Hepatocyte (in vitro differentiated cells): ENCODE results near the gene GLCE. TPM values are rescaled to one million over a fixed set of nuclear protein-coding genes. Genes with fewer than 3 reads are reported as not detected.

Experiments
- DNase-seq: peaks from one replicate; pipeline ENCODE4 v3.0.0-alpha.2; 2016; ENCODE audit warnings: low spot score
- H2AFZ ChIP-seq: fragments of 200-600 bp; sonication (generic); 2 replicates; pipeline ENCODE4 v1.6.0; 2016; ENCODE audit warnings: antibody characterized with exemption, mild to moderate bottlenecking
- H3K27ac ChIP-seq: fragments of 200-600 bp; sonication (generic); 2 replicates; pipeline ENCODE4 v1.5.1; 2016; ENCODE audit warnings: mild to moderate bottlenecking
- H3K27me3 ChIP-seq: fragments of 200-600 bp; sonication (generic); 2 replicates; pipeline ENCODE4 v1.6.1; 2016
- H3K36me3 ChIP-seq: fragments of 200-600 bp; sonication (generic); replicated peaks from 2 replicates; pipeline ENCODE4 v1.5.1; 2016; ENCODE audit warnings: low read depth; ENCODE audit not compliant: insufficient read depth
- H3K4me1 ChIP-seq: fragments of 200-600 bp; sonication (generic); 2 replicates; pipeline ENCODE4 v1.5.1; 2016; ENCODE audit warnings: mild to moderate bottlenecking, moderate library complexity; ENCODE audit not compliant: insufficient read depth
- H3K4me2 ChIP-seq: fragments of 200-600 bp; sonication (generic); 2 replicates; pipeline ENCODE4 v1.6.0; 2016
- H3K4me3 ChIP-seq: fragments of 200-600 bp; sonication (generic); 2 replicates; pipeline ENCODE4 v1.5.1; 2016; ENCODE audit warnings: mild to moderate bottlenecking
- H3K79me2 ChIP-seq: fragments of 200-600 bp; sonication (generic); 2 replicates; pipeline ENCODE4 v1.6.0; 2017; ENCODE audit warnings: mild to moderate bottlenecking
- H3K9me2 ChIP-seq: fragments of 200-600 bp; sonication (generic); replicated peaks from 2 replicates; pipeline ENCODE4 v1.6.0; 2017; ENCODE audit warnings: mild to moderate bottlenecking; ENCODE audit not compliant: insufficient read depth
- H3K9me3 ChIP-seq: fragments of 200-600 bp; sonication (generic); 2 replicates; pipeline ENCODE4 v1.5.1; 2016; ENCODE audit warnings: low read depth, mild to moderate bottlenecking
- H4K20me1 ChIP-seq: fragments of 200-600 bp; sonication (generic); 2 replicates; pipeline ENCODE4 v1.6.0; 2016; ENCODE audit warnings: mild to moderate bottlenecking; ENCODE audit not compliant: insufficient read depth, poor library complexity, severe bottlenecking
- EZH2 ChIP-seq: fragments of 200-600 bp; sonication (generic); IDR thresholded peaks from 2 replicates; pipeline ENCODE4 v1.6.1; 2016; ENCODE audit warnings: antibody characterized with exemption, mild to moderate bottlenecking, borderline replicate concordance
- EZH2phosphoT487 ChIP-seq: fragments of 200-600 bp; sonication (generic); IDR thresholded peaks from one replicate; pipeline ENCODE4 v1.6.1; 2018; ENCODE audit warnings: antibody characterized with exemption, mild to moderate bottlenecking, low read depth, moderate library complexity; ENCODE audit not compliant: unreplicated experiment, severe bottlenecking
- WGBS: methylation state at CpG from one replicate; pipeline ENCODE4 v1.1.6; 2016; ENCODE audit warnings: low lambda C conversion rate; ENCODE audit errors: missing lambda C conversion rate; 5-methylcytosine and 5-hydroxymethylcytosine counted together
- polyA plus RNA-seq: library from polyadenylated mRNA; unstranded; fragments of >200 nt; fragmentation: Nextera tagmentation; extraction: Ambion mirVana; gene quantifications from 2 replicates; pipeline ENCODE4 v1.2.1, GENCODE V29; 2016
- total RNA-seq: library from RNA; depleted of rRNA; stranded (reverse); fragments of >200 nt; gene quantifications from 2 replicates; pipeline ENCODE4 v1.2.3, GENCODE V29; 2014
- TF ChIP-seq, protein P1 (sequence below): fragments of 200-600 bp; sonication (generic); IDR thresholded peaks from 2 replicates; pipeline ENCODE4 v1.5.1; 2016; ENCODE audit warnings: antibody characterized with exemption, mild to moderate bottlenecking; ENCODE audit not compliant: poor library complexity

Gene GLCE
- total and polyA plus RNA-seq, 2 experiments from 2014 or later, result 14.4 to 37.9 TPM

DNA sequence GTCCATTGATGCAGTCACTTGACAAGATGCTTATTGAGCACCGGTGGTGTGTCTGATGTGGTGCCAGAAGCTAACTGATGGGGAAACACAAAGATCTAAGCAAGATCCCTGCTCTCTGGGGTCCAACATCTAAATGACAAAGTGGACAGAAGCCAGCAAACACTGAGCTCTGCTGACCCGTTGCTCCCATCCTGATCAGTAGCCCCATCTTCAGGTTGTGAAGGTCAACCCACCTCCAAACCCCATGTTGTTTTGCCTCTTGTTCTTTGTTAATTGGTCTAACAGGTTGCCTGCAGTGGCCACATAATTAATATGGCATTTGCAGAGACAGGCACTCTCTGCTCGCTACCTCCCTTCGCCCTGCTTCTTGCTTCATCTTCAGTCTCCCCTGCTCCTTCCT, 21.5 kb upstream of the GLCE start:
- DNase-seq, result no peak
- H3K9me3 ChIP-seq, result no peaks in the 10 kb centered on the region
- H3K27ac ChIP-seq, result no peak overlapping the region
- H4K20me1 ChIP-seq, result no peaks in the 10 kb centered on the region
- H3K27me3 ChIP-seq, result peaks cover 4% of the 10 kb centered on the region
- H3K79me2 ChIP-seq, result no peaks in the 10 kb centered on the region
- H2AFZ ChIP-seq, result no peak overlapping the region
- H3K36me3 ChIP-seq, result no peaks in the 10 kb centered on the region
- H3K4me3 ChIP-seq, result no peak overlapping the region
- H3K9me2 ChIP-seq, result no peaks in the 10 kb centered on the region
- TF ChIP-seq EZH2phosphoT487 (no peak), EZH2 (no peak)
- TF ChIP-seq, protein P1, sequence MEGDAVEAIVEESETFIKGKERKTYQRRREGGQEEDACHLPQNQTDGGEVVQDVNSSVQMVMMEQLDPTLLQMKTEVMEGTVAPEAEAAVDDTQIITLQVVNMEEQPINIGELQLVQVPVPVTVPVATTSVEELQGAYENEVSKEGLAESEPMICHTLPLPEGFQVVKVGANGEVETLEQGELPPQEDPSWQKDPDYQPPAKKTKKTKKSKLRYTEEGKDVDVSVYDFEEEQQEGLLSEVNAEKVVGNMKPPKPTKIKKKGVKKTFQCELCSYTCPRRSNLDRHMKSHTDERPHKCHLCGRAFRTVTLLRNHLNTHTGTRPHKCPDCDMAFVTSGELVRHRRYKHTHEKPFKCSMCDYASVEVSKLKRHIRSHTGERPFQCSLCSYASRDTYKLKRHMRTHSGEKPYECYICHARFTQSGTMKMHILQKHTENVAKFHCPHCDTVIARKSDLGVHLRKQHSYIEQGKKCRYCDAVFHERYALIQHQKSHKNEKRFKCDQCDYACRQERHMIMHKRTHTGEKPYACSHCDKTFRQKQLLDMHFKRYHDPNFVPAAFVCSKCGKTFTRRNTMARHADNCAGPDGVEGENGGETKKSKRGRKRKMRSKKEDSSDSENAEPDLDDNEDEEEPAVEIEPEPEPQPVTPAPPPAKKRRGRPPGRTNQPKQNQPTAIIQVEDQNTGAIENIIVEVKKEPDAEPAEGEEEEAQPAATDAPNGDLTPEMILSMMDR, result no peak
- no peak overlapping the region for H3K4me2 ChIP-seq
- WGBS, result 74% methylated on average over 4 of the region's 4 CpGs
- peaks cover 10% of the 10 kb centered on the region for H3K4me1 ChIP-seq

DNA sequence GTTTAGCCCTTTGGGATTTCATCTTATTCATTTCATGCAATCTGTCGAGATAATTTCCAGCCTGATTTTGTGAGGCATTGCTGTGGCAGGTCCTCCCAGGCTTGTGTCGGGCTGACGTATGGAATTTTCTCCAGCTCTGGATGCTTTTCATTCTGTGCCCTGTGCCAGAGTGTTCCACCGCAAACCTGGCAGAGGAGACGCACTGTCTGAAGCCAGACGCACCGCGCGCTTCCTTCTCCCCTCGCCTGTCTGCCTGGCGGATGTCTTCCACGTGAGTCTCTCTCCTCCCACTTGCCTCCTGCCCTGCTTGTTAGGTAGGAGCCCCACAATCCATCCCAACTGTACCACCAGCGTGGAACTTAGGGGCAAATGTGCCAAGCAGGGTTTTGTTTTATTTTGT, 20.1 kb upstream of the GLCE start:
- Histone ChIP-seq H3K4me1 (peaks cover 17% of the 10 kb centered on the region), H3K36me3 (no peaks in the 10 kb centered on the region), H3K27me3 (peaks cover 4% of the 10 kb centered on the region), H4K20me1 (no peaks in the 10 kb centered on the region), H3K27ac (no peak overlapping the region), H3K79me2 (no peaks in the 10 kb centered on the region), H3K4me2 (no peak overlapping the region), H2AFZ (no peak overlapping the region), H3K4me3 (no peak overlapping the region), H3K9me2 (no peaks in the 10 kb centered on the region), H3K9me3 (no peaks in the 10 kb centered on the region)
- TF ChIP-seq EZH2phosphoT487 (no peak), EZH2 (no peak)
- TF ChIP-seq, protein P1, result no peak
- no peak for DNase-seq
- 90% methylated on average over 13 of the region's 13 CpGs for WGBS

DNA sequence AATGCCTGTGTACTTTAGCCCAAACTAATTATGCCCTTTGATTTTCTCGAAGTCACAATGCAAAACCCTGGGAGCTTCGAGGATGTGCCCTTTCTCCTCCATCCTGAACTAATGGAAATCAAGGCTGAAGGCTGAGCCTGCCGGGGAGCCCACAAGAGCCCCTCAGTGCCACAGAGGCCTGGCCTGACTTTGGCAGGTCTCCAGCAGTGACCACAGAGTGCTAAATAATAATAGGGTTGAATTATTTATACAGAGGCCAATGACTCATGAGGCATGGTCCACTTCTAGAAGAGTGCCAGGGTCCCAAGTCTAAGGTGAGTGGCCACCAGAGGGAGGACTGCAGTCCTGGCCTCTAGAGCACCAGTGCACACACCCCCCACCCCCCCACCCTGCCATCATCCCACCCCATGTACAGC, 19.1 kb upstream of the GLCE start:
- no peaks in the 10 kb centered on the region for H3K9me3 ChIP-seq
- WGBS, result 64% methylated on average over 3 of the region's 3 CpGs
- no peak overlapping the region for H3K4me2 ChIP-seq
- no peaks in the 10 kb centered on the region for H3K9me2 ChIP-seq
- no peak overlapping the region for H3K4me3 ChIP-seq
- DNase-seq, result peak; percentile 46
- H3K27me3 ChIP-seq, result peaks cover 4% of the 10 kb centered on the region
- peaks cover 17% of the 10 kb centered on the region for H3K4me1 ChIP-seq
- TF ChIP-seq EZH2 (no peak), EZH2phosphoT487 (no peak)
- TF ChIP-seq, protein P1, result no peak
- no peaks in the 10 kb centered on the region for H3K36me3 ChIP-seq
- peak overlapping the region; percentile 1 for H3K27ac ChIP-seq
- no peaks in the 10 kb centered on the region for H4K20me1 ChIP-seq
- no peak overlapping the region for H2AFZ ChIP-seq
- H3K79me2 ChIP-seq, result no peaks in the 10 kb centered on the region

DNA sequence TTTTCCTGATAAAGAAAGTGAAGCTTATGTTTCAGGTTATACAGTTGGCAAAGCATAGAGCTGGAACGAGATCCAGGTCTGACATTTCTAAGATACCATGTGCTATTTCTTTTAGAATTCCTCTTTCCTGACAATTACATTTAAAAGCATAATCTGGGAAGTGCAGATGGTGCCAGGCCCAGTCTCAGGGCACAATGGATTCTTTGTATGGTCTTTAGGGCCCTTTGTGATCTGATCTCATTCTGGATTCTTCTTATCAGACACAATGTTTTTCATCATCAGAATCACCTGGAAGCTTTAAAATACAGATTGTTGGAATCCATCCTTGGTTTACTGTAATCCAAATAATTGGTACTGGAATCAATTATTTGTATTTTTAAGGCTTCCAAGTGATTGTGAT, 18.6 kb upstream of the GLCE start:
- TF ChIP-seq EZH2, result no peak
- TF ChIP-seq, protein P1, result no peak
- no peak for TF ChIP-seq EZH2phosphoT487
- Histone ChIP-seq H3K4me1 (peaks cover 17% of the 10 kb centered on the region), H3K36me3 (no peaks in the 10 kb centered on the region), H3K27ac (no peak overlapping the region), H4K20me1 (no peaks in the 10 kb centered on the region), H3K4me3 (no peak overlapping the region), H3K4me2 (no peak overlapping the region), H3K27me3 (peaks cover 4% of the 10 kb centered on the region), H3K9me3 (no peaks in the 10 kb centered on the region), H3K79me2 (no peaks in the 10 kb centered on the region), H3K9me2 (no peaks in the 10 kb centered on the region), H2AFZ (no peak overlapping the region)
- no peak for DNase-seq
- 74% methylated on average over 1 of the region's 1 CpG for WGBS
